Mucosa of rectum (tissue), 2 donors: ENCODE measurements around the gene OR10K1.

Source experiments
- H3K27ac ChIP-seq, 2 donors: one replicate each; pipeline ENCODE4 v1.7.0; 2013; ENCODE audit warnings: inconsistent platforms in 2 of 2, low read depth in 2 of 2, low read length in 2 of 2
- H3K27me3 ChIP-seq, 2 donors: one replicate each; pipeline ENCODE4 v1.7.0; 2013; ENCODE audit warnings: low read length in 2 of 2; ENCODE audit not compliant: control insufficient read depth in 2 of 2, insufficient read depth in 2 of 2
- H3K36me3 ChIP-seq, 2 donors: one replicate each; pipeline ENCODE4 v1.7.0; 2013; ENCODE audit warnings: low read length in 2 of 2; ENCODE audit not compliant: control insufficient read depth in 2 of 2, insufficient read depth in 2 of 2
- H3K4me1 ChIP-seq, 2 donors: one replicate each; pipeline ENCODE4 v1.7.0; 2013; ENCODE audit warnings: low read length in 2 of 2, mild to moderate bottlenecking in 1 of 2; ENCODE audit not compliant: control insufficient read depth in 2 of 2, insufficient read depth in 2 of 2
- H3K4me3 ChIP-seq, 2 donors: one replicate each; pipeline ENCODE4 v1.7.0; 2013; ENCODE audit warnings: low read length in 2 of 2
- H3K9ac ChIP-seq, 2 donors: one replicate each; pipeline ENCODE4 v1.7.0; 2013; ENCODE audit warnings: low read length in 2 of 2, low read depth in 1 of 2, mild to moderate bottlenecking in 1 of 2
- H3K9me3 ChIP-seq, 2 donors: one replicate each; pipeline ENCODE4 v1.7.0; 2013; ENCODE audit warnings: low read length in 2 of 2; ENCODE audit not compliant: control insufficient read depth in 2 of 2
- donor health status: healthy.
- donor health status: Normal muscosa, but diverticular disease.

The OR10K1 gene

GRCh38 chr1:158509471-158510156 lies 48.0 kb downstream of the OR10K1 start:
- H3K9ac ChIP-seq = no peak overlapping the region
- H3K9me3 ChIP-seq = no peaks in the 10 kb centered on the region
- no peak overlapping the region for H3K27ac ChIP-seq
- H3K4me3 ChIP-seq = no peak overlapping the region
- no peaks in the 10 kb centered on the region for H3K27me3 ChIP-seq
- no peaks in the 10 kb centered on the region for H3K4me1 ChIP-seq
- no peaks in the 10 kb centered on the region for H3K36me3 ChIP-seq

DNA sequence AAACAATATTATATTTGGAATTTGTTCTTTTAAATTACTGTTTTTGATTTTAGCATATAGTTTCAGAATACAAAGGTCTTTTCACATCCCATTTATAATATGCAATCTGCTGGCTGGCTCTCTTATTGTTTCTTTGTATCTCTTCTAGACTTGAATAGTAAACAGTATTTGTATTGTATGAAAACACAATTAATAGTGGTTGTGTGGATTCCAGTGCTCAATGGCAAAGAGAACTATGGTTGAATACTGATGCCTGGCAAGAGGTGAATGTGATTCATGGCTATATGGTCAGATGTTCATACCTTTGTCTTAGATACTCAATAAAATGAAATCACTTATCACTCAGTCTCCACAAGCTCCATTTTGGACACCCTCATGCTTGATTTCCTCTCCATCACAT lies 55.3 kb downstream of the OR10K1 start:
- Histone ChIP-seq H3K9ac (no peak overlapping the region), H3K4me1 (no peaks in the 10 kb centered on the region), H3K27me3 (no peaks in the 10 kb centered on the region), H3K27ac (no peak overlapping the region), H3K4me3 (no peak overlapping the region), H3K9me3 (no peaks in the 10 kb centered on the region), H3K36me3 (no peaks in the 10 kb centered on the region)
